Epithelial cell of proximal tubule (primary cell): ENCODE measurements around the gene RPS18. TPM values are rescaled to one million over a fixed set of nuclear protein-coding genes. Genes with fewer than 3 reads are reported as not detected.
A peak's percentile ranks its signal among the peaks of the same experiment; 100 is the strongest.

ENCODE experiments used
- DNase-seq: peaks from one replicate; pipeline ENCODE4 v3.0.0-alpha.2; 2011; ENCODE audit warnings: low read depth
- H3K4me3 ChIP-seq: 2 replicates; pipeline ENCODE4 v1.5.1; 2011; ENCODE audit warnings: low read depth, mild to moderate bottlenecking, low read length
- total RNA-seq: library from RNA; depleted of rRNA; stranded (reverse); fragments of >200 nt; gene quantifications from 2 replicates; pipeline ENCODE4 v1.2.3, GENCODE V29; 2015
- TF ChIP-seq, protein P1 (sequence below): conservative IDR thresholded peaks from 2 replicates; pipeline ENCODE4 v1.5.1; 2012; ENCODE audit warnings: low read depth, mild to moderate bottlenecking, low read length

RPS18 gene
- total RNA-seq, 1 donor from 2014 or later: 2,737 TPM

DNA sequence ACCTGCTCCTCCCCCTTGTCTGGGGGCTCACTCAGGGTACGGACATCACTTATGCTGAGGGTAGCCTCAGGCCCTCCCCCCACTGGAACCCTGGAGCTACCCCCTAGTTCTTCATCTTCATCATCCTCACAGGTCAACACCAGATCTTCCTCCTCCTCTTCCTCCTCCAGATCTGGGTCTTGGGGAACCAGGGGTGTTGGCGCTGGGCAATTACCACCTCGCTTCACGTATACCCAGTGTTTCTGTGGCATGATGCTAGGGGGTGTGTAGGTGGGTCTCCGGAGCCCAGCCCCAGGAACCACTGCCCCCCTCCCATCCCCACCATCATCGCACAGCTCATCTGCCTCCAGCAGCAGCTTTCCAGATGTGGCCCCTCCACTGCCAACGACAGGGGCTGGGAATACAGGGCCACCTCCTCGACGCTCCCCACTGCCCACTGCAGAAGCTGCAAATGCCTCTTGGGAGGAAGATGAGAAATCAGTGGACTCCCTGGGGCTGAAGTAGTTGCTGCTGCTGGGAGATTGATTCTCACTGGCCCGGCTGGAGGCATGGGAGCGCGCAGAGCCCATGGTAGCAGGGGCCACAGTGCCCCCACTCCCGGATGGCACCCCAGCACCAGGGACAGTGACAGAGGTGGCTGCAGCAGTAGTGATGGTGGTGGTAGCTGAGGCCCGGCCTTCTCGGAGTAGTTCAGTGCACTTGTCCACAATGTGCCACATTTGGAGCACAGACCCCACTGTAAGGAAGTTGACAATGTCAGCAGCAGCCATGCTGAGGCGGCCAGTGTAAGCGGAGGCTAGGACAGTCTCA is 44.1 kb downstream of the RPS18 start:
- no peak for DNase-seq

GRCh38 chr6:33316603-33317418 is 44.9 kb downstream of the RPS18 start:
- DNase-seq: no peak
- peak overlapping the region; percentile 61 for H3K4me3 ChIP-seq
- TF ChIP-seq, protein P1, sequence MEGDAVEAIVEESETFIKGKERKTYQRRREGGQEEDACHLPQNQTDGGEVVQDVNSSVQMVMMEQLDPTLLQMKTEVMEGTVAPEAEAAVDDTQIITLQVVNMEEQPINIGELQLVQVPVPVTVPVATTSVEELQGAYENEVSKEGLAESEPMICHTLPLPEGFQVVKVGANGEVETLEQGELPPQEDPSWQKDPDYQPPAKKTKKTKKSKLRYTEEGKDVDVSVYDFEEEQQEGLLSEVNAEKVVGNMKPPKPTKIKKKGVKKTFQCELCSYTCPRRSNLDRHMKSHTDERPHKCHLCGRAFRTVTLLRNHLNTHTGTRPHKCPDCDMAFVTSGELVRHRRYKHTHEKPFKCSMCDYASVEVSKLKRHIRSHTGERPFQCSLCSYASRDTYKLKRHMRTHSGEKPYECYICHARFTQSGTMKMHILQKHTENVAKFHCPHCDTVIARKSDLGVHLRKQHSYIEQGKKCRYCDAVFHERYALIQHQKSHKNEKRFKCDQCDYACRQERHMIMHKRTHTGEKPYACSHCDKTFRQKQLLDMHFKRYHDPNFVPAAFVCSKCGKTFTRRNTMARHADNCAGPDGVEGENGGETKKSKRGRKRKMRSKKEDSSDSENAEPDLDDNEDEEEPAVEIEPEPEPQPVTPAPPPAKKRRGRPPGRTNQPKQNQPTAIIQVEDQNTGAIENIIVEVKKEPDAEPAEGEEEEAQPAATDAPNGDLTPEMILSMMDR: no peak

More for the DNA sequence above, 44.1 kb downstream of the RPS18 start:
- H3K4me3 ChIP-seq: no peak overlapping the region
- TF ChIP-seq, protein P1: no peak

DNA sequence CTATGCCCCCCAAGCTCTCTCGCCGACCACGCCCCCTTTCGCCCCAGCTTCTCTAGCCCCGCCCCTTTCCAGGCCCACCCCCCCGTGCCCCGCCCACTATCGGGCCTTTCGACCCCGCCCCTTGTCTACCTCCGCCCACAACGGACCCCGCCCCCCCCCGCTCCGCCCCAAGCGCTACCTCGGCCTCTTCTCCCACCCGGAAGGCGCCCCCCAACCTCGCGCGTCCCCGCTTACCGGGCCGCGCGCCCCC is 45.5 kb downstream of the RPS18 start:
- H3K4me3 ChIP-seq: peak overlapping the region; percentile 61
- no peak for DNase-seq
- TF ChIP-seq, protein P1: no peak

DNA sequence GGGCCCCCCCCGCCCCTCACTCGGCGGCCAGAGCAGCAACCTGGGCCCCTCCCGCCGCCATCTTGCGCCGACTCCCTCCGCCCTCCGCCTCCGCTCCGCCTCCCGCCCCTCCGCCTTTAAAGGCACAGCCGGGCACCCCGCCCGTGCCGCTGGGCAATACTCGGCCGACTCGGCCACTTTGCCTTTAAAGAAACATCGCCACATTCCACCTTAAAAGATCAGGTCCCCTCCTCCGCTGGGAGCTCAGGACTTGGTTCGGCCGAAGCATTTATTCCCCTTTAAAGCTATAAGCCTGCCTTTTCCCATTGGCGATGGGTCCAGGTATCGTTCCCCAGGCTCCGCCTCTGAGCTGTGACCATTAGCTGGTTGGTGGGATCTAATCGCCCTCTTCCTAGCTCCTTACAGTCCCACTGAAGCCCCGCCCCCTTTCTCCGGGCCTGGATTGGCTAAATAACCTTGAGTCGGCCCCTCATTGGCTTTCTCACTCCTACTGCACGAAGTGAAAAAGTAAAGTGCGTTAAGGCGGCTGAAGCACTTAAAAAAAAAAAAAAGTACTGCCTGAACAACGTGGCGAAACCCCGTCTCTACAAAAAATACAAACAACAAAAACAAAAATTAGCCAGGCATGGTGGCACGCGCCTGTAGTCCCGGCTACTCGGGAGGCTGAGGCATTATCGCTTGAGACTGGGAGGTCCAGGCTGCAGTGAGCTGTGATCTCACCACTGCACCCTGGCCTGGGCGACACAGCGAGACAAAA is 46.0 kb downstream of the RPS18 start, which contains the start of gene ZBTB22:
TSS of gene ZBTB22 (minus strand) at position 76 of the 757 bp plus-strand sequence. CDS start 828 bp downstream, outside the sequence.
- peak within 1 kb of the TSS; percentile 61 for H3K4me3 ChIP-seq
- DNase-seq: peak; percentile 97
- TF ChIP-seq, protein P1: no peak

GRCh38 chr6:33318426-33319073 is 46.7 kb downstream of the RPS18 start:
- TF ChIP-seq, protein P1: no peak
- DNase-seq: no peak
- H3K4me3 ChIP-seq: peak overlapping the region; percentile 61

- DNase-seq: no peak
- TF ChIP-seq, protein P1: no peak
- no peak overlapping the region for H3K4me3 ChIP-seq
Observed at GRCh38 chr6:33319939-33320314, 48.1 kb downstream of the RPS18 start.
